Heart right ventricle (tissue), 16 donors: ENCODE measurements around the gene SNX32. TPM values are rescaled to one million over a fixed set of nuclear protein-coding genes. Genes with fewer than 3 reads are reported as not detected.

Experiments used
- ATAC-seq, 8 donors: fragments of 200-7000 bp; cut with Tn5 transposase; one replicate each; pipeline ENCODE4 v1.9.1; 2020; ENCODE audit warnings: mild to moderate bottlenecking in 8 of 8, moderate library complexity in 8 of 8, moderate number of reproducible peaks in 1 of 8
- DNase-seq, 2 donors: peaks; one replicate each; pipeline ENCODE4 v3.0.0-alpha.2; 2020
- H3K27ac ChIP-seq, 10 donors: fragments of 200-600 bp; sonication (generic) in 2 of 10; one replicate each; pipeline versions ENCODE4 v1.5.0 to v1.8.0; 2020 to 2022; ENCODE audit warnings: mild to moderate bottlenecking in 3 of 10
- H3K27me3 ChIP-seq, 7 donors: fragments of 200-600 bp; one replicate each; pipeline ENCODE4 v1.8.0; 2021 to 2022; ENCODE audit warnings: mild to moderate bottlenecking in 2 of 7
- H3K36me3 ChIP-seq, 9 donors: fragments of 200-600 bp; sonication (generic) in 1 of 9; one replicate each; pipeline versions ENCODE4 v1.5.0 to v1.8.0; 2020 to 2022; ENCODE audit warnings: mild to moderate bottlenecking in 2 of 9
- H3K4me1 ChIP-seq, 9 donors: fragments of 200-600 bp; sonication (generic) in 1 of 9; one replicate each; pipeline versions ENCODE4 v1.5.0 to v1.8.0; 2020 to 2022; ENCODE audit warnings: mild to moderate bottlenecking in 4 of 9
- H3K4me3 ChIP-seq, 10 donors: fragments of 200-600 bp; sonication (generic) in 2 of 10; one replicate each; pipeline versions ENCODE4 v1.5.0 to v1.8.0; 2020 to 2022; ENCODE audit warnings: mild to moderate bottlenecking in 7 of 10, moderate library complexity in 2 of 10
- H3K9me3 ChIP-seq, 11 donors: fragments of 200-600 bp in 10 of 11; sonication (generic) in 2 of 11; one replicate each; pipeline versions ENCODE4 v1.5.0 to v1.8.0; 2013 to 2022; ENCODE audit warnings: mild to moderate bottlenecking in 2 of 11, control low read depth in 1 of 11, moderate library complexity in 1 of 11
- CTCF ChIP-seq, 9 donors: fragments of 200-600 bp; sonication (generic) in 2 of 9; IDR thresholded peaks; one replicate each; pipeline versions ENCODE4 v1.5.0 to v1.8.0; 2021 to 2022; ENCODE audit warnings: antibody characterized with exemption in 9 of 9, mild to moderate bottlenecking in 5 of 9, moderate library complexity in 1 of 9
- WGBS, 2 donors: extraction: QIAGEN DNeasy Blood & Tissue Kit; methylation state at CpG; one replicate each; pipeline ENCODE4 v1.1.7; 2013; ENCODE audit warnings: inconsistent platforms in 1 of 2; 5-methylcytosine and 5-hydroxymethylcytosine counted together
- intact Hi-C, 10 donors: fragments of 100-400 bp; cut with DNase I; formaldehyde crosslinking; loops; one replicate each; pipeline versions ENCODE4 v1.11.1 to v1.14.2; 2022
- polyA plus RNA-seq, 2 donors: library from polyadenylated mRNA; stranded (reverse); fragments of 200-250 nt; gene quantifications; one replicate each; pipeline ENCODE4 v1.2.3, GENCODE V29; 2013
- total RNA-seq, 10 donors: library from RNA; stranded (reverse); fragmentation: NEBNext Ultra II Directional in 3 of 10; extraction: Animal tissue kit (Norgen Biotek cat#: 25700) in 3 of 10; gene quantifications; one replicate each; pipeline versions ENCODE4 v1.2.1 to v1.2.4, GENCODE V29; 2021 to 2023
- donor health status: Arrhythmogenic right ventricular cardiomyopathy.
- donor health status: ischemic (EF 13 %, LVEDD 7.1; RV severe dilation, severe dysfunction).
- donor health status: healthy with polysubstance abuse.
- donor health status: DM: no; HTN: yes; CAD: no.
- donor health status: DM: no; HTN: no; CAD: no.
- donor health status: ischemic (EF 25% LVEDD 6.9; RV normal size, moderate dysfunction).
- donor health status: ischemic (EF 25% LVEDD 5.7; RV mildly dilated, moderate dysfunction).
- donor health status: healthy.
- donor health status: DM: yes; HTN: yes; CAD: no.
- donor health status: Ischemic cardiomyopathy.
- donor health status: ischemic (EF 35%, LVEDD 5.7; RV mildly dilated, moderate dysfunction).
- donor health status: nonischemic (EF 11% LVEDD 7.7; RV severe dilation, severe dysfunction).
- donor health status: DM: yes; HTN: yes; CAD: no.
- donor health status: PGD.
- donor health status: ischemic (EF 29% LVEDD 5.4; RV normal size, mild dysfunction).
- donor health status: nonischemic (EF 23%, LVEDD 6.1; RV moderate dilation, normal function).

The SNX32 gene
- total and polyA plus RNA-seq, 12 donors: 0.13 to 0.58 (median 0.32) TPM; not detected in 5

- ATAC-seq: no peak
- no peak for TF ChIP-seq CTCF (IDR thresholded peaks at IDR 0.05)
- intact Hi-C loops: no loop called here
Measured at GRCh38 chr11:65794570-65795510, 38.9 kb upstream of the SNX32 start.

DNA sequence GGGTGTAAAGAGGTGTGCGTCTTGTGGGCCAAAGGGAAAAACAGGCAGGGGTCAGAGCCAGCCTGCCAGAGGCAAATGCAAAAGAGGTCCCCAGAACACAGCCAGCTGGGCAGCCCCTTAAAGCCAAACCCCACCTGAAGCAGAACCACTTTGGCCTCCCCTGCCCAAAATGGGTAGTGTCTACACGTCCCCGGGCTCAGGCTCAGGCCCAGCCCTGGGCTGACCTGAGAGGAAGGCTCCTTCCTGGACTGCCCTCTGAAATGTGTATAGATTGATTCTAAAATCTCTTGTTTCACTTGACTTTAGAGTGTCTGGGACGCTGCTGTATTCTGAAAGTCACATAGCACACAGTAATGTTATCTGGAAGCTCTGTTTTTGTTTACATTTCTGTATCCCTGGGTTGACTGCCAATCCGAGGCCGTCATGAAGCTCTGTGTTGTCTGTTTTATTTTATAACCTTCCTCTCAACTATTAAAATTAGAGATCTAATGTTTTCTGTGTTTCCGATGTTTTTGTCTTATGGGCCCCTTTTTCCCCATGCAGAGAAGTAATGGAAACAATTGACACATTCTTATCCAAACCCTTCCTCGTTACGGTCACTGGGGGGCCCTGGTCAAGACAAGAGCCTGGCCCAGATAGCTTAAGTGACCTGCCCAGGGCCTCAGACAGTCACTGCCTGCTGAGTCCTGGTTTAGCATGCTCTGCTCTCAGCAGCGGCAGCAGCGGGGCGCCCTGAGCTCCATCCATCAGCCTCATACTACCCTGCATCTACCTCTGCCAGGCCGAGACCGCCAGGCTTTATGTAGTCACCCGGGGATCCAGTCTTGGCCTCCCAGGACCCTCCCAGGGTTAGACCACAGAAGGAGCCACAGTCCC lies 36.8 kb upstream of the SNX32 start:
- intact Hi-C loops: no loop called here
- ATAC-seq: no peak
- Histone ChIP-seq H3K27me3 (peaks cover 0 to 81% (median 62%) of the 10 kb centered on the region in 7 donors), H3K4me3 (no peak overlapping the region), H3K27ac (no peak overlapping the region), H3K36me3 (no peaks in the 10 kb centered on the region), H3K4me1 (peaks cover 0 to 2% (median 0%) of the 10 kb centered on the region in 9 donors), H3K9me3 (no peaks in the 10 kb centered on the region)
- 62 to 66% methylated on average over 15 of the region's 15 CpGs for WGBS, 2 donors
- no peak for DNase-seq
- TF ChIP-seq CTCF (IDR thresholded peaks at IDR 0.05): no peak

More at GRCh38 chr11:65794570-65795510, 38.9 kb upstream of the SNX32 start:
- no peak overlapping the region for H3K27ac ChIP-seq
- H3K27me3 ChIP-seq: peaks cover 0 to 63% (median 43%) of the 10 kb centered on the region in 7 donors
- peaks cover 0 to 12% (median 0%) of the 10 kb centered on the region in 9 donors for H3K4me1 ChIP-seq
- 89% methylated on average over 42 of the region's 42 CpGs for WGBS, 2 donors
- no peak for DNase-seq
- H3K9me3 ChIP-seq: no peaks in the 10 kb centered on the region
- H3K4me3 ChIP-seq: no peak overlapping the region
- no peaks in the 10 kb centered on the region for H3K36me3 ChIP-seq

DNA sequence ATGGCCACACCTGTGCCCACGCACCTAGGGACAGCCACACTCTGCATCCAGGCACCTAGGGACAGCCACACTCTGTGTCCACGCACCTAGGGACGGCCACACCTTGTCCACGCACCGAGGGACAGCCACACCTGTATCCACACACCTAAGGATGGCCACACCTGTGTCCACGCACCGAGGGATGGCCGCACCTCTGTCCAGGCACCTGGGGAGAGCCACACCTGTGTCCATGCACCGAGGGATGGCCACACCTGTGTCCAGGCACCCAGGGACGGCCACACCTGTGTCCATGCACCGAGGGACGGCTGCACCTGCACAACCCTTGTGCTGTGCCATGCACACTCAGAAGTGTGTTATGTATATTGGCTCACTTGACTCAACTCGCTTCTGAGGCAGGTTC lies 36.1 kb upstream of the SNX32 start:
- intact Hi-C loops: no loop called here

More for the DNA sequence above, 36.1 kb upstream of the SNX32 start:
- H3K4me1 ChIP-seq: no peaks in the 10 kb centered on the region
- TF ChIP-seq CTCF (IDR thresholded peaks at IDR 0.05): no peak
- H3K27me3 ChIP-seq: peaks cover 0 to 81% (median 69%) of the 10 kb centered on the region in 7 donors
- ATAC-seq (peak in 1 of 8 donors; percentile 25), DNase-seq (no peak)
- no peaks in the 10 kb centered on the region for H3K36me3 ChIP-seq
- H3K4me3 ChIP-seq: no peak overlapping the region
- H3K9me3 ChIP-seq: no peaks in the 10 kb centered on the region
- no peak overlapping the region for H3K27ac ChIP-seq
- WGBS, 2 donors: 88 to 89% methylated on average over 13 of the region's 13 CpGs
